GM23338 (cell line): ENCODE results near the gene AP3S1. TPM values are rescaled to one million over a fixed set of nuclear protein-coding genes. Genes with fewer than 3 reads are reported as not detected.

Source experiments
- ATAC-seq: fragments of 200-7000 bp; cut with Tn5 transposase; 3 replicates; pipeline ENCODE4 v1.9.1; 2020
- DNase-seq: peaks from one replicate; pipeline ENCODE4 v3.0.0-alpha.2; 2015; ENCODE audit warnings: low spot score
- H2AFZ ChIP-seq: fragments of 200-600 bp; sonication (generic); 2 replicates; pipeline ENCODE4 v1.8.0; 2016; ENCODE audit warnings: antibody characterized with exemption, mild to moderate bottlenecking, moderate library complexity
- H3F3A ChIP-seq: fragments of 200-600 bp; sonication (generic); replicated peaks from 2 replicates; pipeline ENCODE4 v1.8.0; 2017; ENCODE audit warnings: antibody characterized with exemption, mixed run types, low read depth
- H3K27ac ChIP-seq: fragments of 200-600 bp; sonication (generic); 2 replicates; pipeline ENCODE4 v1.6.1; 2016; ENCODE audit warnings: low read depth
- H3K27me3 ChIP-seq: fragments of 200-600 bp; sonication (generic); 2 replicates; pipeline ENCODE4 v1.8.0; 2016; ENCODE audit warnings: mild to moderate bottlenecking, mixed run types, moderate library complexity; ENCODE audit not compliant: insufficient read depth
- H3K36me3 ChIP-seq: fragments of 200-600 bp; sonication (generic); 2 replicates; pipeline ENCODE4 v1.8.0; 2016; ENCODE audit warnings: mild to moderate bottlenecking; ENCODE audit not compliant: insufficient read depth
- H3K4me1 ChIP-seq: fragments of 200-600 bp; sonication (generic); 2 replicates; pipeline ENCODE4 v1.8.0; 2016; ENCODE audit warnings: mild to moderate bottlenecking, moderate library complexity; ENCODE audit not compliant: insufficient read depth
- H3K4me2 ChIP-seq: fragments of 200-600 bp; sonication (generic); 2 replicates; pipeline ENCODE4 v1.7.1; 2017; ENCODE audit warnings: mixed run types
- H3K4me3 ChIP-seq: fragments of 200-600 bp; sonication (generic); 2 replicates; pipeline ENCODE4 v1.6.1; 2016; ENCODE audit warnings: mixed run types
- H3K79me2 ChIP-seq: fragments of 200-600 bp; sonication (generic); replicated peaks from 2 replicates; pipeline ENCODE4 v1.8.0; 2017; ENCODE audit warnings: mild to moderate bottlenecking; ENCODE audit not compliant: insufficient read depth
- H3K9me2 ChIP-seq: fragments of 200-600 bp; sonication (generic); 2 replicates; pipeline ENCODE4 v1.8.0; 2017; ENCODE audit not compliant: insufficient read depth
- H4K20me1 ChIP-seq: fragments of 200-600 bp; sonication (generic); replicated peaks from 2 replicates; pipeline ENCODE4 v1.8.0; 2017; ENCODE audit warnings: mild to moderate bottlenecking; ENCODE audit not compliant: insufficient read depth
- H3K27ac Mint-ChIP-seq: 2 replicates; pipeline ENCODE4 v1.8.0; 2020; ENCODE audit warnings: inconsistent platforms, mild to moderate bottlenecking, moderate library complexity, mixed read lengths
- H3K27me3 Mint-ChIP-seq: 3 replicates; pipeline ENCODE4 v1.8.0; 2022; ENCODE audit warnings: low read depth, mild to moderate bottlenecking, moderate library complexity, mixed read lengths, inconsistent platforms; ENCODE audit not compliant: insufficient read depth, poor library complexity
- H3K36me3 Mint-ChIP-seq: 3 replicates; pipeline ENCODE4 v1.8.0; 2021; ENCODE audit warnings: low read depth, mild to moderate bottlenecking, inconsistent platforms, moderate library complexity, mixed read lengths
- H3K4me1 Mint-ChIP-seq: 3 replicates; pipeline ENCODE4 v1.8.0; 2020; ENCODE audit warnings: mild to moderate bottlenecking, inconsistent platforms, mixed read lengths
- H3K4me3 Mint-ChIP-seq: 3 replicates; pipeline ENCODE4 v1.8.0; 2021; ENCODE audit warnings: moderate library complexity, mild to moderate bottlenecking, inconsistent platforms, mixed read lengths
- H3K9me3 Mint-ChIP-seq: 3 replicates; pipeline ENCODE4 v1.8.0; 2020; ENCODE audit warnings: moderate library complexity, mild to moderate bottlenecking, inconsistent platforms, mixed read lengths
- CTCF ChIP-seq, 2 experiments: fragments of 200-600 bp in 1 of 2; sonication (generic) in 1 of 2; conservative IDR thresholded peaks; 2 replicates each; pipeline versions ENCODE4 v1.5.1 to v1.6.1; 2016 to 2017; ENCODE audit warnings: antibody characterized with exemption in 2 of 2, low read depth in 2 of 2, mild to moderate bottlenecking in 2 of 2, moderate library complexity in 1 of 2
- EZH2 ChIP-seq: fragments of 200-600 bp; sonication (generic); IDR thresholded peaks from one replicate; pipeline ENCODE4 v1.8.0; 2017; ENCODE audit warnings: antibody characterized with exemption, mild to moderate bottlenecking, low read depth; ENCODE audit not compliant: unreplicated experiment
- EZH2phosphoT487 ChIP-seq: fragments of 200-600 bp; sonication (generic); IDR thresholded peaks from one replicate; pipeline ENCODE4 v1.8.1; 2018; ENCODE audit warnings: antibody characterized with exemption; ENCODE audit not compliant: unreplicated experiment
- NANOG ChIP-seq: IDR thresholded peaks from 2 replicates; pipeline ENCODE4 v1.6.1; 2016; ENCODE audit warnings: antibody characterized with exemption, borderline replicate concordance
- POLR2AphosphoS5 ChIP-seq: IDR thresholded peaks from 2 replicates; pipeline ENCODE4 v1.6.1; 2016; ENCODE audit warnings: antibody characterized with exemption, low read depth
- STAT1 ChIP-seq: IDR thresholded peaks from one replicate; pipeline ENCODE4 v1.6.1; 2016; ENCODE audit warnings: antibody characterized with exemption; ENCODE audit not compliant: unreplicated experiment
- ZNF114 ChIP-seq: fragments of 250-450 bp; sonication (Bioruptor Pico); IDR thresholded peaks from 2 replicates; pipeline ENCODE4 v1.5.0; 2020; ENCODE audit warnings: mild to moderate bottlenecking, moderate library complexity
- ZNF331 ChIP-seq: fragments of 250-450 bp; sonication (Bioruptor Pico); IDR thresholded peaks from 2 replicates; pipeline ENCODE4 v1.5.0; 2020; ENCODE audit warnings: low read depth, mild to moderate bottlenecking, moderate library complexity
- ZNF462 ChIP-seq: fragments of 250-450 bp; sonication (Bioruptor Pico); IDR thresholded peaks from 2 replicates; pipeline ENCODE4 v1.5.0; 2020; ENCODE audit warnings: mild to moderate bottlenecking, moderate library complexity
- polyA plus RNA-seq: library from polyadenylated mRNA; unstranded; fragments of >200 nt; fragmentation: Nextera tagmentation; extraction: Ambion mirVana; gene quantifications from 2 replicates; pipeline ENCODE4 v1.2.1, GENCODE V29; 2016
- total RNA-seq: library from RNA; depleted of rRNA; stranded (reverse); fragments of >200 nt; shearing (Covaris generic); gene quantifications from 2 replicates; pipeline ENCODE4 v1.2.3, GENCODE V29; 2014

AP3S1 gene
- total and polyA plus RNA-seq, 2 experiments from 2014 or later, result 143 to 232 TPM

GRCh38 chr5:115940080-115940810, 98.5 kb downstream of the AP3S1 start:
- no peaks in the 10 kb centered on the region for H3K36me3 Mint-ChIP-seq
- peaks cover 2% of the 10 kb centered on the region; the same call in 1 of the 3 replicates for H3K9me3 Mint-ChIP-seq
- peaks cover 21% of the 10 kb centered on the region for H3K4me1 Mint-ChIP-seq
- DNase-seq (no peak), ATAC-seq (no peak)
- no peak for TF ChIP-seq POLR2AphosphoS5
- TF ChIP-seq EZH2, result no peak
- TF ChIP-seq NANOG, result no peak
- no peak for TF ChIP-seq STAT1
- TF ChIP-seq CTCF (conservative IDR thresholded peaks at IDR 0.05; ENCODE audit: low read depth in 2 of 2), result no peak
- TF ChIP-seq EZH2phosphoT487, result no peak
- no peak for TF ChIP-seq ZNF462 (CRISPR knock-in tag)
- no peak for TF ChIP-seq ZNF114 (CRISPR knock-in tag)
- TF ChIP-seq ZNF331 (CRISPR knock-in tag), result no peak
- Histone ChIP-seq H3K36me3 (no peaks in the 10 kb centered on the region), H3K4me1 (peaks cover 13% of the 10 kb centered on the region), H3K79me2 (no peaks in the 10 kb centered on the region), H3K4me3 (no peak overlapping the region), H3F3A (no peaks in the 10 kb centered on the region), H3K4me2 (no peak overlapping the region), H2AFZ (no peak overlapping the region), H3K27me3 (no peaks in the 10 kb centered on the region), H3K9me2 (peaks cover 4% of the 10 kb centered on the region; the same call in 1 of the 2 replicates), H4K20me1 (no peaks in the 10 kb centered on the region), H3K27ac (no peak overlapping the region)
- no peak overlapping the region for H3K27ac Mint-ChIP-seq
- no peak overlapping the region for H3K4me3 Mint-ChIP-seq
- H3K27me3 Mint-ChIP-seq, result peaks cover under 1% of the 10 kb centered on the region
